ENCODE measurements around the gene SETDB2. TPM values are rescaled to one million over a fixed set of nuclear protein-coding genes. Genes with fewer than 3 reads are reported as not detected.
A peak's percentile ranks its signal among the peaks of the same experiment; 100 is the strongest.

SETDB2 gene
- total RNA-seq, 4 donors from 2014 or later = 5.4 to 20.6 (median 8.9) TPM

DNA sequence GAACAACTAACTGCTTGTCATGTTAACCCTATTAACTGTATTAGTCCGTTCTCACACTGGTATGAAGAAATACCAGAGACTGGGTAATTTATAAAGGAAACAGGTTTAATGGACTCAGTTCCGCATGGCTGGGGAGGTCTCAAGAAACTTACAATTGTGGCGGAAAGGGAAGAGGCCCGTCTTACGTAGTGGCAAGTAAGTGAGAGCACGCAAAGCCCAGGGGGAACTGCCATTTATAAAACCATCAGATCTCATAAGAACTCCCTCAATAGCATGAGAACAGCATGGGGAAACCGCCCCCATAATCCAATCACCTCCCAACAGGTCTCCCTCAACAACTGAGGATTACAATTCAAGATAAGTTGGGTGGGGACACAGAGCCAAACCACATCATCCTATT, 86.4 kb downstream of the SETDB2 start:
- peak in 1 of 3 donors; percentile 44 for DNase-seq
- no peak overlapping the region for H3K4me3 ChIP-seq
- TF ChIP-seq, protein P1, sequence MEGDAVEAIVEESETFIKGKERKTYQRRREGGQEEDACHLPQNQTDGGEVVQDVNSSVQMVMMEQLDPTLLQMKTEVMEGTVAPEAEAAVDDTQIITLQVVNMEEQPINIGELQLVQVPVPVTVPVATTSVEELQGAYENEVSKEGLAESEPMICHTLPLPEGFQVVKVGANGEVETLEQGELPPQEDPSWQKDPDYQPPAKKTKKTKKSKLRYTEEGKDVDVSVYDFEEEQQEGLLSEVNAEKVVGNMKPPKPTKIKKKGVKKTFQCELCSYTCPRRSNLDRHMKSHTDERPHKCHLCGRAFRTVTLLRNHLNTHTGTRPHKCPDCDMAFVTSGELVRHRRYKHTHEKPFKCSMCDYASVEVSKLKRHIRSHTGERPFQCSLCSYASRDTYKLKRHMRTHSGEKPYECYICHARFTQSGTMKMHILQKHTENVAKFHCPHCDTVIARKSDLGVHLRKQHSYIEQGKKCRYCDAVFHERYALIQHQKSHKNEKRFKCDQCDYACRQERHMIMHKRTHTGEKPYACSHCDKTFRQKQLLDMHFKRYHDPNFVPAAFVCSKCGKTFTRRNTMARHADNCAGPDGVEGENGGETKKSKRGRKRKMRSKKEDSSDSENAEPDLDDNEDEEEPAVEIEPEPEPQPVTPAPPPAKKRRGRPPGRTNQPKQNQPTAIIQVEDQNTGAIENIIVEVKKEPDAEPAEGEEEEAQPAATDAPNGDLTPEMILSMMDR (IDR thresholded peaks at IDR 0.05) = no peak
- no peak for TF ChIP-seq POLR2A (IDR thresholded peaks at IDR 0.05)
- H3K36me3 ChIP-seq = peaks cover 0 to 25% (median 0%) of the 10 kb centered on the region in 3 donors
- no peaks in the 10 kb centered on the region for H3K9me3 ChIP-seq
- no peaks in the 10 kb centered on the region for H3K27me3 ChIP-seq
- no peak overlapping the region for H3K27ac ChIP-seq
- no peaks in the 10 kb centered on the region for H3K4me1 ChIP-seq

DNA sequence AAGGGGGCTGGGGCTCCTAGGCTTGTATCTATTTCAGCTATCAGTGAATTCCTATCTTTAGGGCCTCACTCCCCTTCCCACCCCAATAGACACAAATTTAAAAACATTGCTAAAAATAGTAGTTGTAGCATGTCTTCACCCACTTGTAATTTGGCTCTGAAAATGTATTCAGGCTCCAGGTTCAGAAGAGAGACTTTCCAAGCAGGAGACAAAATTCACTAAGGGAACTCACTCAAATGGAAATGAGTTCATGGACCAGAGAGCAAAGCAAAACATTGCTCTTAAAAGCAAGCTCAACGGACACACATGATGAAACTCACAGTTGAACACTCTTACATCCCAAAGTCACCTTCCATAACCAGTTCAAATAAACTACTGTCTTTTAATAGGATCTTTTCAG, 88.5 kb downstream of the SETDB2 start:
- no peaks in the 10 kb centered on the region for H3K4me1 ChIP-seq
- DNase-seq = no peak
- TF ChIP-seq, protein P1 (IDR thresholded peaks at IDR 0.05) = no peak
- no peak for TF ChIP-seq POLR2A (IDR thresholded peaks at IDR 0.05)
- peaks cover 0 to 13% (median 0%) of the 10 kb centered on the region in 3 donors for H3K36me3 ChIP-seq
- H3K27ac ChIP-seq = no peak overlapping the region
- H3K4me3 ChIP-seq = no peak overlapping the region
- no peaks in the 10 kb centered on the region for H3K27me3 ChIP-seq
- no peaks in the 10 kb centered on the region for H3K9me3 ChIP-seq

DNA sequence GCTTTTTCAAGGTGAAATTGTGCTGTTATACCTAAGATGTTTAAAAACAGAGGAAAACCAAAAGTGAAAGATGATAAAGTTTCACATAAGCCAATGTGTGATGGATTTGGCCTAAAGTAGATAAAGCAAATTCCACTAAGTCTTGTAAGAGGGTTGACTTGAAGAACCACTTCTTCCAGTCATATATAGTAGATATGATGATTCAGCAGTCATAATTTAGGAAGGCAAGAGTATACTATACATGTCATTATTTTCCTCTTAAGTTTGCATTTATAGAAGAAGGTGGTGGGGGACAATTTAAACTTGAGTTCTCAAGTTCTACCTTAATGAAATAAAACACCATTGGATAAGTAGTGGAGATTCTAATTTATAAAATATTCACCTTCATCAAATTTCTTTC, 88.9 kb downstream of the SETDB2 start:
- H3K36me3 ChIP-seq = peaks cover 0 to 13% (median 0%) of the 10 kb centered on the region in 3 donors
- DNase-seq = no peak
- H3K9me3 ChIP-seq = no peaks in the 10 kb centered on the region
- TF ChIP-seq, protein P1 (IDR thresholded peaks at IDR 0.05) = no peak
- TF ChIP-seq POLR2A (IDR thresholded peaks at IDR 0.05) = no peak
- no peaks in the 10 kb centered on the region for H3K4me1 ChIP-seq
- H3K4me3 ChIP-seq = no peak overlapping the region
- H3K27ac ChIP-seq = no peak overlapping the region
- H3K27me3 ChIP-seq = no peaks in the 10 kb centered on the region

DNA sequence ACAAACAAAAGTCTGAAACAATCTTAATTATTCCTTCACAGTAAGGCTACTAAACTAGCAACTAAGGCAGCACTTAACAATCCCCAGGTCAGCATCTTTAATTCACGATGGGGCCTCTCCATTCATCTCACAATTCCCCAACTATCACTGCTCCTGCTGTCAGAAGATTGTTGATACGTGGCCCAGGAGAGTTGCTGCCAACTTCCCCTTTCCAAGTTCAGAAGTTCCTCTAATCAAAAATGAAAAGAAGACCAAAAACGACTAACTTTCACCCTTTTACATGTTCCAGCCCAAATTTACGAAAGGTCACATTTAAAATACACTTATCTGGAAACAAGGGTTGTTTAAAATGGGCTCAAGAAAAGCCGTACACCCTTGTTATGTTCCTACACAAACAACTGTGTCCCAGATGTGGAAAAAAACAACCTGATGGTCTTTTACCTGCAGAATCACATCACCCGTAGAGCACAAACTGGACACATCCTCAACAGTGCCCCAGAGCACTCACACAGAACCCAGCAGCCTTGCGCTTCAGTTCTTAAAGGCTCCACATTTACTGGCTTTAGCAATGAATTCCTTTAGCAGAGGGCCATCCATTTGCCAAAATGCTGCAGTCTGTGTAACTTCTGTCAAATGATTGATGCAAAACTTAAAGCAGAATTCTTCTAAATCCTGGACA, 89.7 kb downstream of the SETDB2 start:
- no peaks in the 10 kb centered on the region for H3K27me3 ChIP-seq
- H3K9me3 ChIP-seq = no peaks in the 10 kb centered on the region
- no peak for DNase-seq
- no peaks in the 10 kb centered on the region for H3K4me1 ChIP-seq
- H3K36me3 ChIP-seq = peaks cover 0 to 6% (median 0%) of the 10 kb centered on the region in 3 donors
- H3K27ac ChIP-seq = peak overlapping the region in 1 of 4 donors; percentile 26
- no peak overlapping the region for H3K4me3 ChIP-seq
- no peak for TF ChIP-seq POLR2A (IDR thresholded peaks at IDR 0.05)
- TF ChIP-seq, protein P1 (IDR thresholded peaks at IDR 0.05) = no peak

DNA sequence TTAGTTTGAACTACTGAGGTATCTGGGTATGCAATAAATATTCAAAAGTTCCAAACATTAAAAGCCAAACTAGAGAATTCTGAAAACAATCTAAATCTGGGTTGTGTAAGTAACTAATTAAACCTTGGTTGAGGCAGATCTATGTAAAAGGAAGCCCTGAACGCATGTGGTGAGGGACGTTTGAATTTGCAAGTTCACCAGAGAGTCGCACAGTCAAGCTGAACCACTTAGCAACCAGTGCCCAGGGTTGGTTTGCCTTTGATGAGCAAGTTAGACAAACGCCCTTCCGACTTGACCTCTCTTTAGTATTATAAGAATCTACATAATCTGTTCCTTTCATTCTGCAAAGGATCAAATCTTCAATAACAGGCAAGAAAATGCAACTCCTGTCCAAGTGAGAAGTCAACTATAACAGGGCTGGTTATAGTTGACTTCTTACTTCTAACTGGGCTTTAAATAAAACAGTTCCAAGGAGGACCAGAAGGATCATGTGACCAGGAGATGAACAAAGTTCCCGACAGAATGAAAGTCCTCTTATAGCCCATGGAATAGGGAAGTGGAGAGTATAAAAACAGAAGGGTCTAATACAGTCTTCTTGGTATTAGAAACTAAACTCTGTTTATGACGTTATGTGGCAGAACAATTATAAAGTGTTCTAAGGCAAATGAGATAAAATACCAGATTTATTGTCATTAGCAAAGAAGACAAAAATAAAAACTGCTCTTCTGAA, 92.2 kb downstream of the SETDB2 start:
- no peak overlapping the region for H3K27ac ChIP-seq
- no peak for DNase-seq

More for the DNA sequence above, 92.2 kb downstream of the SETDB2 start:
- Histone ChIP-seq H3K4me1 (no peaks in the 10 kb centered on the region), H3K4me3 (no peak overlapping the region), H3K9me3 (no peaks in the 10 kb centered on the region), H3K27me3 (no peaks in the 10 kb centered on the region), H3K36me3 (peaks cover 0 to 22% (median 0%) of the 10 kb centered on the region in 3 donors)
- TF ChIP-seq, protein P1 (IDR thresholded peaks at IDR 0.05) = no peak
- no peak for TF ChIP-seq POLR2A (IDR thresholded peaks at IDR 0.05)
